CD4-positive, alpha-beta T cell treated with Interleukin-15 for 1 hour (primary cell): Measurements from ENCODE around the gene IFNLR1.

ENCODE experiments used
- DNase-seq: peaks from one replicate; pipeline ENCODE4 v3.0.0-alpha.2; 2020

Gene IFNLR1

GRCh38 chr1:24147194-24147593 is 39.9 kb downstream of the IFNLR1 start:
- DNase-seq: no peak

GRCh38 chr1:24142546-24143534 is 44.2 kb downstream of the IFNLR1 start, which contains the start of gene IL22RA1:
TSS of gene IL22RA1 (minus strand) at chr1:24143140. CDS start at chr1:24143082, 58 bp downstream.
- no peak for DNase-seq

GRCh38 chr1:24141311-24141997 is 45.6 kb downstream of the IFNLR1 start:
- DNase-seq: no peak

- no peak for DNase-seq
Observed at GRCh38 chr1:24140741-24141181, 46.3 kb downstream of the IFNLR1 start.

- DNase-seq: no peak
Observed at GRCh38 chr1:24139841-24140425, 47.2 kb downstream of the IFNLR1 start.

- DNase-seq: no peak
Observed at GRCh38 chr1:24139222-24139489, 47.9 kb downstream of the IFNLR1 start.

GRCh38 chr1:24138476-24139221 is 48.4 kb downstream of the IFNLR1 start:
- no peak for DNase-seq

- no peak for DNase-seq
Observed at GRCh38 chr1:24136956-24137539, 50.0 kb downstream of the IFNLR1 start.

GRCh38 chr1:24134376-24134775 is 52.7 kb downstream of the IFNLR1 start:
- DNase-seq: no peak

- DNase-seq: no peak
Observed at GRCh38 chr1:24133819-24134218, 53.3 kb downstream of the IFNLR1 start.

GRCh38 chr1:24130385-24130784 is 56.7 kb downstream of the IFNLR1 start:
- DNase-seq: no peak

GRCh38 chr1:24127801-24128363 is 59.2 kb downstream of the IFNLR1 start:
- no peak for DNase-seq

GRCh38 chr1:24127134-24127800 is 59.8 kb downstream of the IFNLR1 start:
- DNase-seq: no peak

- DNase-seq: no peak
Observed at GRCh38 chr1:24126672-24127023, 60.4 kb downstream of the IFNLR1 start.

- DNase-seq: no peak
Observed at GRCh38 chr1:24126018-24126671, 60.9 kb downstream of the IFNLR1 start.

GRCh38 chr1:24125456-24125855 is 61.6 kb downstream of the IFNLR1 start:
- no peak for DNase-seq

GRCh38 chr1:24124980-24125379 is 62.1 kb downstream of the IFNLR1 start:
- DNase-seq: no peak

- DNase-seq: no peak
Observed at GRCh38 chr1:24123611-24124010, 63.5 kb downstream of the IFNLR1 start.

GRCh38 chr1:24122776-24123175 is 64.3 kb downstream of the IFNLR1 start:
- DNase-seq: no peak

GRCh38 chr1:24121406-24121805 is 65.7 kb downstream of the IFNLR1 start:
- DNase-seq: no peak

- DNase-seq: no peak
Observed at GRCh38 chr1:24120965-24121364, 66.1 kb downstream of the IFNLR1 start.
